NCI-H345 treated with DMSO at 0.1 percent for 48 hours (cell line): Measurements from ENCODE around the gene ROCK2.
"Not testable (repeated sequence)": the region's sequence is repeated elsewhere in the genome, so short reads cannot be mapped to it uniquely, and the experiment has no call there.

Source experiments
- DNase-seq: peaks from one replicate; lab custom pipeline; 2025; ENCODE audit not compliant: unreplicated experiment; lab: John Stamatoyannopoulos, UW

Gene ROCK2

DNA sequence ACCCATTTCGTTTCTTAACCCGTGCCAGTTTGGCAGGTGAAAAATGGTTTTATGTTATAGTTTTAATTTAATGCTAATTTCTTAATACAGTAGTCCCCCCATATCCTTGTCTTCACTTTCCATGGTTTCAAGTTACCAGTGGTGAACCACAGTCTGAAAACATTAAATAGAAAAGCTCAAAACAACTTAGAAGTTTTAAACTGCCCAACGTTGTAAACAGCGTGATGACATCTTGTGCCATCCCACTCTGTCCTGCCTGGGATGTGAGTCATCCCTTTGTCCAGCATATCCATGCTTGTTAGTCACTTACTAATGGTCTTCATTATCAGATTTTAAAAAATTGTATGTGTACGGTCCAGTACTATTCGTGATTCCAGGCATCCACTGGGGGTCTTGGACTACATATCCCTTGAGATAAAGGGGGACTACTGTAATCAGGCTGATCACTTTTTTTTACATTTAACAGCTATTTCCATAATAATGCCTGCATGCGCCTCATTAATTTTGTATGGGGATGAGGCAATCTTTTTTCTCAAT is 157.3 kb downstream of the ROCK2 start:
- no peak for DNase-seq

- no peak for DNase-seq
Observed at GRCh38 chr2:11186145-11186544, 158.3 kb downstream of the ROCK2 start.

DNA sequence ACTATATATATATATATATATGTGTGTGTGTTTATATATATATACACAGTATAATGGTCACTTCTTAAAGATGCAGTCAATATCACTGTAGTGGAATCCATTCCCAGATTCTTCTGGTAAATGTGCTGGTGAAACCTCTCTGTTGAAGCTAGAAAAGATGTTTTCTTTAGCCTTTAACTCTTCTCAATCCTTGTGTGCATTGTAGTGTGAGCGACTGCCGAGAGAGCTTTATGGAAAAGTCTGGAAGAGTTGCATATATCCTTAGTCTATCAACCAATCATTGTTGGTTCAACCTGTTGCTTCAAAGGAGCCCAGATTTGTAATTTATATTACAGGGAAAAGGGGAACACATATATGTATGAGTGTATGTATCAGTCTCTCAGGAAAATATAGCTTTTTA is 161.5 kb downstream of the ROCK2 start:
- DNase-seq = no peak

GRCh38 chr2:11180653-11181052 is 163.8 kb downstream of the ROCK2 start:
- DNase-seq = no peak

GRCh38 chr2:11179899-11180298 is 164.5 kb downstream of the ROCK2 start:
- DNase-seq = no peak

DNA sequence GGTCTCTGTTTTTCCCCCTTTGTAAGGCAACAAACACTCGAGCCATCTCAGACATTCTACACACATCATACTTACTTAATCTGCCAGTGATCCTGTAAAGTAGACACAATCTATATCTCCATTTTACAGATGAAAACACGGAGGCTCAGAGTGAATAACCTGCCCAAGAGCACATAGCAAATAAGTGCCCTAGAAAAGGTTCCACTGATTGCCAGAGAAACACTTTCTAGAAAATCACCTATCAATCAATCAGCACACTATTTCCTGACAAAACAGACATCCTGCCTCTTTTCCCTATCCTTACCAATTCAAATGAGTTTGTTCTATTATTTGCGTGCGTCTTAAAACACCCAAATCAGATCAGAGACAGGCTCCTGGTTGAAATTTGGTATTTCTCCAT is 165.2 kb downstream of the ROCK2 start:
- DNase-seq = no peak

DNA sequence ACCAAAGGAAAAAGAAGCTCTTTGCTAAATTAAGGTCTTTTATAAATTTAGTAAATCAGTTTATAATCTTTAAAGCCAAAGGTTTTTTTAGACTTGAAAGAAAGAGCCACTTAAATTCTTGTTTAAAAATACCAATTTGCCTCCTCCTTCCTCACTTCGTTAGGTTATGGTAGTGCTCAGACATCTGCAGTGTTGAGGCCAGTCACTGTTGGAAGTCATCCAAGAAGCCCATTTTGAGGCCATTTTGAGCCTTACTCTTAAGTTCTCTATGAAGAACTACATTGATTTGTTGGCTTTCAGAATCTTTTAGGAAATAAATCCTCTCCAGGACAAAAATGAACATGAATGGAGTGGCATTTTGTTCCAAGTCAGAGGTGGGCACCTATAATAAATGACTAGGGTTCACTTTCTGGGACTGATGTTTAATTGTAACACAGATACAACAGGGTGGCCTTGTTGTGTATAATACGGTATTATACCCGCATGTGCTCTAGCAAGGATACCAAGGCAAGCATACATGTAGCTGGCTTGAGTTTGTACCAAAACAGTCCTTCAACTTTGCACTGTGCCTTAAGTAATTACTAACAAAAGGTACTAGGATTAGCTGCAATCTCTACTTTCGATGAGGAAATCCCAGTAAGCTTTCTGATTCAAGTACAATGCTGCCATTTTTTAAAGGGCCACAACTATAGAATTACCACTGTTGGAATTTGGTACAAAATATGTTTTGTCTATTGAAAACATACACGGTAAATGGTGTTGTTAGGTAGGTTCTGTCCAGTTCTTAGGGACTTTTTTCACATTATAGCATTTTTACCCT is 166.4 kb downstream of the ROCK2 start:
- DNase-seq = no peak

DNA sequence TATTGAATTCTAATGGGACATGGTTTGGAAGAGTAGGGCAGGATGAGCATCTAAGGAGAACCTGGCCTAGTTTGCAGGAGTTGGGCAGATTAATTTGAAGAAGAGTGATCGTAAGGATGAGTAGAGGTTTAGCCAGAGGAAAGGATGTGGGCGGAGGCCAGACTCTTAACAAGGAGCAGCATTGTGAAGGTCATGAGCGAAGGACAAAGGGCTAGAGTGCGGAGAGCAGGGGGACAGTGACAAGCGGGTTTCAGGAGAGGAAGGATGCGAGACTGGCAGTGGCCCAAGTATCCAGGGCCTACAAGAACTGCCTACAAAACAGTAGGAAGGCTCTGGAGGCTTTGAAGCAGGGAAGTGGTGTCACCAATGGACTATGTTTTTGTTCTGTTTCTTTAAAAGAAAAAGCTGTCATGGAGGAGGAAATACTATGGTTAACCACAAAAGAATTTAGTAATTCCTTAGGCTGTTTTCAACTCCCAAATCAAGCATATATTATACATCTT is 169.1 kb downstream of the ROCK2 start:
- DNase-seq = no peak

DNA sequence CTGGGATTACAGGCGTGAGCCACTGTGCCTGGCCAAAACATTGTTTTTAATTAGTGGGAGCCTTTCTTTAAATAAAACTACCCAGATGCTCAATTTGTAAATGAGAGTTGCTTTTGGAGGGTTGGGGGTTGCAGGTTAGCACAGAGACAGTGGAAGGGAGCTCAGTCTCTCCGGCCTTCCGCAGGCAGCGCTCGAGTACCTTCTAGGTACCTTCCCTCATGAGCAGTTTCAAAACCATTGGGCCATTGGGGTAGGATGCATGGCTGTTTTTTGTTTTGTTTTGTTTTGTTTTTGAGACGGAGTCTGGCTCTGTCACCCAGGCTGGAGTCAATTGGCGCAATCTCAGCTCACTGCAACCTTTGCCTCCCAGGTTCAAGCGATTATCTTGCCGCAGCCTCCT is 170.2 kb downstream of the ROCK2 start:
- DNase-seq = no peak

DNA sequence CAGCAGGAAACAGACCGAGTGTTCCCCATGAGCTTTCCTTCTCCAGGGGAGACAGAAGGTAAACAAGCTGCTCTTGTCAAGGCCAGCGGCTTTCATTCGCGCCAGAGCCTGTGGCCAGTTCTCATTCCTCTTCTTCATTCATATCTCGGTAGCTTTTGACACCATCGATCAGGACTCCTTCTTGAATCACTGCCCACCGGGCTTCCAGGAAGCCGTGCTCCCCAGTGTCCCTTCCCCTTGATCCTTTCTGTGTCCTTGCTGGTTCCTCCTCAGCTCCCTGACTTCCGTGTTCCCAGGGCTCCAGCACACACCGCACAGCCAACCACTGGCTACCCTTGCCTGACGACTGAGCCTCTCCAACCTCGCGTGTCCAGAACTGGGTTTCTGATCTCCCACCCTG is 175.1 kb downstream of the ROCK2 start:
- no peak for DNase-seq

DNA sequence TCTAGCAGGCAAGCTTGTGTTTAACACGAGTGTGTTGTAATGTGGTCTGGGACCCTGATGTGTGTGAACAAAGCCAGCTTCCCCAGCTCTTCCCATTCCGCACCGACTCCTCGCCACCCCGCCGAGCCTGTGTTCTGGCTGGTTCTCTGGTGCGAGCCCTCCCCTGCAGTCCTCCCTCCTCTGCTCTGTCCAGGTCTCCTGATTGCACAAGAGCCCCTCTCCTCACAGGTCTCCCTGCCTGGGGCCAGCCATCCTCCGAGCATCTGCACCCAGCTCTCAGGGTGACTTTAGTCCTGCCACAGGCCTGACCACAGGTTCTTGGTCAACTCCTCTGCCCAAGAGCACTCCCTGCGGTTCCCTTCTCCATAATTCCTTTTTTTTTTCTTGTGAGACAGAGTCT is 175.9 kb downstream of the ROCK2 start:
- no peak for DNase-seq

DNA sequence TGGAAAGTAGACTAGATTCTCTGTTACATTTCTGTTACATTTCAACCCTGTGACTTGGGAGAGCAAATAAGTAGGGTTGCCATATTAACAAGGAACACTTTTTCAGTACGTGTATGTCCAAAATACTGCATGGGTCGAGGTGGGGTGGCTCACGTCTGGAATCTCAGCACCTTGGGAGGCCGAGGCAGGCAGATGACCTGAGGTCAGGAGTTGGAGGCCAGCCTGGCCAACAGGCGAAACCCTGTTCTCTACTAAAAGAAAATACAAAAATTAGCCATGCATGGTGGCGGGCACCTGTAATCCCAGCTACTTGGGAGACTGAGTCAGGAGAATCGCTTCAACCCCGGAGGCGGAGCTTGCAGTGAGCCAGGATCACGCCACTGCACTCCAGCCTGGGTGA is 178.0 kb downstream of the ROCK2 start:
- DNase-seq = no peak

GRCh38 chr2:11165046-11165445 is 179.4 kb downstream of the ROCK2 start:
- not testable (repeated sequence) for DNase-seq

DNA sequence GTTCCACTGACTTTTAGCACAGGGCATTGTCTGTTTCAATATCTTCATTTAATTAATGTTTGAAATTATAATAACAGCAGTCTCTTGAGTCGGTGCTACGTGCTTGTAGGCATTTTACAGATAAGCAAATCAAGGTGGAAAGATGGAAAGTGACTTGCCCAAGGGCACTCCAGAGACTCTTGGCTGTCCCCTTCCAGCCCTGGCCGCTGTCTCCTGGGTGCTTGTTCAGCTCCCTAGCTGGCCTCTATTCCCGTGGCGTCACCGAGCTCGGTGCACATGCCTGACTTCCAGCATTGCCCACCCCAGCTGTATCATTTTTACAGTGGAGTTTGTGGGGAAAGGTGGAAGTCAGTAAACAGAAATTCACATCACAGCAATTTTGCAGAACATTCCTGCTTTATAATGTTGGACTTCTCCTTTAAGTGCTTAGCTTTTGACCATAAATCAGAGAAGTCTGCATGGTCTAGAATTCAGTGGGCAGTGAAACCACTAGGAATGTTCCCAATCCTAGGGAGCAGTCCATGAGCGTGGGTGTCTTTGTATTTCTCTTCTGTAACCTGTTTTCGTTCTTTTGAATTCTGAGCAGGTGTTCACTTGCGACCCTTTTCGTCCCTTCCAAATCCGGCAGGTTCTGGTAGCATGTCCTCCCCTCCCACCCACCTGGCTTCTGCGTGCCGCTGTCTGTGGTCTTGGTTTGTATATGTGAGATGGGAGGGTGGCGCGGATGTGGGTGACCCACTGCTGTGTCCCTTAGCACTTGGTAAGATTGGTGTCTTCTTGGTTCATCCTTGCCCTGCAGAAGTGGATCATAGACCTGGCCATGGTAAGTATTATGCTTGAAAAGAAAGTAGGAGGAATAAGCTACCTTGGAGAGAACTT is 180.8 kb downstream of the ROCK2 start:
- DNase-seq = no peak

DNA sequence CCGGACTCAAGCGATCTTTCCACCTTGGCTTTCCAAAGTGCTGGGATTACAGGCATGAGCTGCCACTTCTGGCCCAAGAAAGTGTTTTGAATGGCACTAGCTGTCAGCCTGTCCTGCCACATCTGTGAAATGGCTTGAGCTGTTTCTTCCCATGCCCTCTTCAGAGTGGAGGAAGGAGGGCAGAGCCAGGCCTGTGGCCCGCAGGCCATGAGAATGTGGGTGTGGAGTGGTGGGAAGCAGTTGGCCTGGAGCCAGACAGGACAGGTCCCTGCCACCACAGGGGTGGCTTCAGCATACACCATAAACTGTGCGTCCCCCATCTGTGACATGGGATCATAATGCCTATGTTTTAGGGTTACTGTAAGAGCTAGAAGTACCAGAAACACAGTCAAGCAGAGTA is 182.7 kb downstream of the ROCK2 start:
- no peak for DNase-seq

GRCh38 chr2:11160731-11161455 is 183.5 kb downstream of the ROCK2 start:
- DNase-seq = no peak

- no peak for DNase-seq
Observed at GRCh38 chr2:11160256-11160655, 184.2 kb downstream of the ROCK2 start.

DNA sequence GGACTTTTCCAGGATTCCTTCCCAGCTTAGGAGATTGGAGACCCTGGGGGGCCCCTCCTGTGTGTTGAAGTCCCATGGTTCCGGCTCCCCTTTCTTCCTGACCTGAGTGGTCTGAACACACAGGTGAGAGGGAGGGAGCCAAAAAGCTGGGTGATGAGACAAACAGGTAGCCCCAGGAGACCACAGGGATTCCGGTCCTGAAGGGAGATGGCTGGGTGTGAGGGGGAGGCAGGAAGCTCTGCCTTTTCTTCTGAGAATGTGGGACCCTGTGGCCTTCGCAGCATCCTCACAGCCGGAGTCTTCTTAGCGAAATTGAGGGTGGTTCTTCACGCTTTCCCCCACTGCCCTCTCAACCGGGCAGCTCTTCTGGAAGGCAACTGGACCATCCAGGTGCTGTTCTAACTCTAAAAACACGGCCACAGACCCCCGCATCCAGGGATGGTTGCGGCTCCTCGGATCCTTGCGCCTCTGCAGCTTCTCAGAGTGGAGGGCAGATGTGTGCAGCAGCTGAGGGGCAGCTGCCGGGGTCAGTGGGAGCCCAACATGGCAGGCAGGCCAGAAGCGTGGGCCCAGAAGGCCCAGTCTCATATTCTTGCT is 184.8 kb downstream of the ROCK2 start:
- no peak for DNase-seq

DNA sequence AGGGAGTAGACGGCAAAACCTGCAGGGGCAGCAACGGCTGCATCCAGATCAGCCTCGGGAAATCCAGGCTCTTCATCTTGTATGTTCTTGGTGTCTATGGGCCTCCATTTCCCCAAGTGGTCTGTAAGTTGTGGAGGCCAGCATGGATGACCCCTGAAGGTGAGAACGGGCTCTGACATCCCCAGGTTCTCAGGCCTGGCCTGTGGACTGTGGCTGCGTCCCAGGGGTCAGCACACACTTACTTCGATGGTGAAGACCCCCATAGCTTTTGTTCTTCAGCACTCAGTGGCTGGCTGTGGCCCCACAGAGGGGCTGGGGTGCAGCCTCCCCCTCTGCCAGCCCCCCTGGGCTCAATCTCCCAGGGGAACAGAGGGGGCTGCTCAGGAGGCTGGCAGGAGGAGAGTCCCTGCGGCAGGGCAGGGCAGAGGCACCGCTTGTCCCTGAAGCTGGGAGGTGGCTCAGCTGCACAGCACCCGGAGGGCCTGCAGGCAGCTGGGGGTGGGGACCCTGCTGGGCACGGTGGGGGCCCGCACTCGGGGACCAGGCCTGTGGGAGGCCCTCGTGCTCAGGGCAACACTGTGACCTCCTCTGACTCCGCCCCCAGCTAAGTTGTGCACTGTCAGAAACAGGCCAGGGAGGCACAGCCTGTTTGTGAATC is 185.4 kb downstream of the ROCK2 start:
- no peak for DNase-seq

- no peak for DNase-seq
Observed at GRCh38 chr2:11157731-11158130, 186.7 kb downstream of the ROCK2 start.
